AG20443 (cell line): ENCODE results near the gene MYO1H.
"Not testable (repeated sequence)": the region's sequence is repeated elsewhere in the genome, so short reads cannot be mapped to it uniquely, and the experiment has no call there.

Experiments
- DNase-seq: peaks from one replicate; pipeline ENCODE4 v3.0.0; 2012; ENCODE audit warnings: low spot score, mixed read lengths

Gene MYO1H

GRCh38 chr12:109473526-109474270 lies 126.0 kb downstream of the MYO1H start:
- not testable (repeated sequence) for DNase-seq

DNA sequence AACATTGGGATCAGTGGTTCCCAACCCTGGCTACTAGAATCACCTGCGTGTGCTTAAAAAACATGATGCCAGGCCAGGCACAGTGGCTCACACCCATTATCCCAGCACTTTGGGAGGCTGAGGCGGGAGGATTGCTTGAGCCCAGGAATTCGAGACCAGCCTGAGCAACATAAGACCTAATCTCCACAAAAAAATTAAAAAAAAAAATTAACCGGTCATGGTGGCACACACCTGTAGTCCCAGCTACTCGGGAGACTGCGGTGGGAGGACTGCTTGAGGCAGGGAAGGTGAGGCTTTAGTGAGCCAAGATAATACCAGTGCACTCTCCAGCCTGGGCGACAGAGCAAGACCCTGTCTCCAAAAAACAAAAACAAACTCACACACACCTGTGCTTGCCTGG lies 127.4 kb downstream of the MYO1H start:
- no peak for DNase-seq

DNA sequence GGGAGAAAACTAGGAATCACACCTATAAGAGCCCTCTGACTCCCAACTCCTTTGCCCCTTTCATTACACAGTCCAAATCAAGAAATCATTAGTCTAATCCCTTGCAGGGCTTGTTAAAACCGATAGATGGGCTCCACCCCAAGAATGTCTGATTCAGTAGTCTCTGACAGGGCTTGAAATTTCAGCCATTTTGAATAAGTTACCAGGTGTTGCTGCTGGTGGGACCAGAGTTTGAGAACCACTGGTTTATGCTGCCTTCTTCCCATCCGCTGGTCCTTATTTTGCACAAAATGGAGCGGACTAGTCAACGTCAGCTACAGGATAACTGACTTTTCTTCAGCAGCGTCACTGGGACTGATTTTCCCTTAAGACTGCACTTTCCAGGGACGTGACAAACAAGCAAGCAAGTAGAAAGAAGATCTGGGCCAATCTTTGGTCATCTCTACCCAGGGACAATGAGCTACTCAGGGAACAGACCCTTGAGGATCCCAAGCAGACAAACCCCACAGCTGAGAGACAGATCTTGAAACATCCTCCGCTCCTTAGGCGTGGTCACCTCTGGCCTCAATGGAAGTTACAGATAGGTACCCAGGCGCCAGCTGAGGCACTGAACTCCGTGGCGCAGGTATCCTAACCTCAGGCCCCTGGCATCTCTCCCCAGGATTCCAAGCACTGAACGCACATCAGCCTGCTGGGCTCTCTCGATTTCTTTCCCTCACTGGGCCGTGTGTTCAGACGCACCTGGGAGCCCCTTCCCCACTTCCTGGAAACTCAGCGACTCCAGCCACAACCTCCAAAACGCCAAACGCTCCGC lies 128.5 kb downstream of the MYO1H start:
- DNase-seq = peak; percentile 22

DNA sequence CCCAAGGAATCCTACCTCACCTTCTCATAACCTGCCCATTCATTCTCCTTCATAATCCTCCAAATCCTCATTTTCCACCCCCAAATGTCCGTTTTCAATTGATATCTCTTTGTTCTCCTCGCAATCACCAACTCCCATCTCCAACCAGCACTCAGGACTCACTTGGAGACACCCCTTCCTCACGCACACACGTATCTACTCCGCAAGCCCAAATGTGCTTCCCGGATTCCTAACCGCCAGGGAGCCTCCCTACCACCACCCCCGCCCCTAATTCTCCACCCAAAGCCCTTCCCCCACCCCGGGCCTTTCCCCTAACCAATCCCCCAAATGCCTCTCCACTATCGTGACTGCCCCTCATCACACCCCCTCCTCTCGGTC lies 129.1 kb downstream of the MYO1H start:
- no peak for DNase-seq

GRCh38 chr12:109477185-109477962 lies 129.7 kb downstream of the MYO1H start, which contains the start of the genes KCTD10 and UBE3B:
Gene KCTD10 (minus strand): TSS chr12:109477300. CDS start chr12:109477262, 38 bp downstream.
Gene UBE3B (plus strand): TSS chr12:109477634. CDS start chr12:109483552, 5,918 bp downstream.
- DNase-seq = peak; percentile 97

GRCh38 chr12:109477963-109478315 lies 130.2 kb downstream of the MYO1H start:
- no peak for DNase-seq

DNA sequence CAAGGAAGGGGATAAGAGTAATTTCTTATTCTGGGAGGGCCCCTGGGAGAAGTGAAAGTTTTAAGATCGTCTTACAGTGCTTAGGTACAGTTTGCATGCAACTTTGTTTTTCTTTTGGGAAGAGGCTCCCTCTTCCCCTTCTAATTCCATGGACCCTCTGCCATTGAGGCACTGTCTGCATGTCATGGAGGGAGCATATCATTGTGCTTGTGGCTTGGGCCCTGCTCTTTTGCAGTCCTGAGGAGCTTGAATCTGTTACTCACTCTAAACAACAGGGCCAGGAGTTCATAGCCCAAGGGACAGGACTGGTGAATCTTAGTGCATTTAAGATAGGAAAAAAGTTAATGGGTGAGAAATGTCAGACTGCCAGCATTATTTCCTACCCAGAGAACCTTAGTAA lies 132.1 kb downstream of the MYO1H start:
- DNase-seq = no peak

- DNase-seq = no peak
Observed at GRCh38 chr12:109480356-109480755, 132.7 kb downstream of the MYO1H start.

DNA sequence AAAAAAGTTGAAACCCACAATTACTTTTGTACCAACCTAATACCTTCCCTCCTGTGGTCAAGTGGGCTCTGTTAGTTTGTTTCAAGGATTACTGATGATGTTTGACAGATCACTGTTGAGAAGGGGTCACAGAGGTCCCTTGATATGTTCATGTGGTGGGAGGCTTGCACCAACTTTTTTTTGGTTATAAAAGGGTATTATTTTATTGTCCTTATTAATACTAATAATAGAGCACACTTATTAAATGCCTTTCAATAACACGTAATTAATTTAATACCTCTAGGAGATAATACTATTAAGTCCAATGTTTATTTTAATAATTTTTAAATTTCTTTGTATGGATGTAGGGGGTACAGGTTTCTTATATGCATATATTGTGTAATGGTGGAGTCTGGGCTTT lies 134.2 kb downstream of the MYO1H start:
- DNase-seq = no peak

DNA sequence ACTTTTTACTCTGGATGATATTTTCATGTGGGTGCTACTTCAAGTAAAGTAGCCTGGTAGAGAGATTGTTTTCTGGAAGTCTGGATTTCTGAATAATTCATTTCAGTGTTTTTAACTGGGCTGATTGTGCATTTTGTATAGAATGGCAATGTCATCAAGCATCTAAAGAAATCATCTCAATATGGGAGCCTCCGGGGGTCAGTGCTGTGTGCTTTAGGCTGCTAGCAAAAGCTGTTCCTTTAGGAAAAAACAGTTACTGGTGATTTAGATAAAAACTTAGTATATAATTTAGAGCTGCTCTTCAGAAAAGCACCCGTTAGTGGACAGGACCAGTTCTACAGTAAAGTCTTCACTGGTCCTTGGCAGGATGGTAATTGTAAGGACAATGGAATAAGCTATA lies 134.8 kb downstream of the MYO1H start:
- no peak for DNase-seq

DNA sequence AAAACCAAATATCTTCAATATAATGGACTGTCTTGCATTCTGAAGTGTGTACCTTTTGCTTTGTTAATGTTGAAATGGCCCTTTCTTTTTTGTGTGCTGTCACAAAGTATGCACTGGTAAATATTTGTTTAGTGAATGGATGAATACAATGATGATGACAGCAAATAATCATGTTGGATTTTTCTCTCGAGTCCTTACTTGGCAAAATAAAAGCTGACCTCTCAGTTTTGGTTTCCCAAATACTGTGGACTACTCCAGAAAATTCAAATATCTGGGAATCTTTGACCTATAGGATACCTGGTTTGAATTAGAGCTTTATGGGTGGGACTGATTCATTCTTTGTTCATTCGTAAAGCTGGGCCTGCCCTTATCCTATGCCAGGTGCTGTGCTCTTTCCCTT lies 135.2 kb downstream of the MYO1H start:
- no peak for DNase-seq

GRCh38 chr12:109483346-109483745 lies 135.6 kb downstream of the MYO1H start:
- DNase-seq = no peak

GRCh38 chr12:109485201-109485600 lies 137.5 kb downstream of the MYO1H start:
- no peak for DNase-seq

DNA sequence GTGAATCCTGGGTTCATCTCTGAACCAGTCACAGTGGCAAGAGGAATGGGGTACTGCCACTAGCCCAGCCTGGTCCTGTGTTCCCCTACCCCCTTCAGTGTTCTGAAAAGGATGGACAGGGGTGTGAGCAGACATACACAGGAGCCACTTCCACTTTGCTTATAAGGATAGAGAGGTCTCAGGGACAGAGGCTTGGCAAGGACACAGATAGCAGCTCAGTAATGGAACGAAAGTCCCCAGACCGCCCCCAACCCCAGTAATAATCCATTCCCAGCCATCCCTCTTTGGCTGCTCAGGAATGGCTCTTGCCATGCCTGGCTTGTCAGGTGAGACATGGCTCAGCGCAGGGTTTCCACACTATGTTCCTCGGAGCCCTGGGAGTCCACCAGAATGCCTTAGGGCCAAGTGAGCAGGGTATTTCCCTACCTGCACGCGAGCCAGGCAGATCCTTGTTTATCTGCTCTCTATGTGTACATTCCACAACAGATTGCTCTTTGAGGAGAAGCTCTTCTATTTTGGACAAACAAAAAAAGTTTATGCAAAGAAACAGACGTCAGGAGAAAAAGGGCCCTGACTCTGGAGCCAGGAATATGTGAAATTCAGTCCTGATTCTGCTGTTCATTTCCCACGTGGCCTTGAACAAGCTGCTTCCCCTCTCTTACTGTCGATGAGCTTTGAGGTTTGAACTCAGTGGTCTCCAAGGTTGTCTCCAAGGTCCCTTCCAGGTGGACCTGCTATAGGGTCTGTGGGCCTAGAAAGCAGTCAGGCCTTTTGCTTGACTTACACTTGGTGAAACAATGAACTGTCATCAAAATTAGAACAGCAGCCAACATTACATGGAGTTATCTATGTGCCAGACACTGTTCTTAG lies 139.7 kb downstream of the MYO1H start:
- no peak for DNase-seq

DNA sequence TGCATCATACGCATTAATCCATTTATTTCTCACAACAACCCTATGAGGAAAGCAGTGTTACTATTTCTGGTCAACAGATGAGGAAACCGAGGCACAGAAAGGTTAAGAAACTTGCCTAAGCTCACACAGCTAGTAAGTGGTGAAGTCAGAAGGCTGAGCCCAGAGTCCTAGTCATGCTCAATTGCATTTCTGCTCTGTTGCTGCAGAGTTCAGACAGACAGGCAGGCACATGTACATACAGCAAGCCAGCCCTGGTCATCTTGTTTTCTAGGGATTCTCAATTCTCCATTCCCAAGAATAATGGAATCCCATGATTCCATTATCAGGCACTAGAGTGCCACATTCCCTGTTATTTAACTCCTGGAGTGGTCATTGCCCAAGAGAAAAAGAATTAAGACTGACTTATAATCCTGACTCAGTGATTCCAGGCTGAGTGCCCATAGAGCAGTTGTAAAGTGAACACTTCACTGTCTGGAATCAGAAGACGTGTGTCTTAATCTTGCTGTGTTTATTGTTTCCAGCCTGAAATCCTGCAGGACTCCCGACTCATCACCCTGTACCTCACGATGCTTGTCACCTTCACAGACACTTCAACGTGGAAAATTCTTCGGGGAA lies 140.5 kb downstream of the MYO1H start:
- peak; percentile 22 for DNase-seq

DNA sequence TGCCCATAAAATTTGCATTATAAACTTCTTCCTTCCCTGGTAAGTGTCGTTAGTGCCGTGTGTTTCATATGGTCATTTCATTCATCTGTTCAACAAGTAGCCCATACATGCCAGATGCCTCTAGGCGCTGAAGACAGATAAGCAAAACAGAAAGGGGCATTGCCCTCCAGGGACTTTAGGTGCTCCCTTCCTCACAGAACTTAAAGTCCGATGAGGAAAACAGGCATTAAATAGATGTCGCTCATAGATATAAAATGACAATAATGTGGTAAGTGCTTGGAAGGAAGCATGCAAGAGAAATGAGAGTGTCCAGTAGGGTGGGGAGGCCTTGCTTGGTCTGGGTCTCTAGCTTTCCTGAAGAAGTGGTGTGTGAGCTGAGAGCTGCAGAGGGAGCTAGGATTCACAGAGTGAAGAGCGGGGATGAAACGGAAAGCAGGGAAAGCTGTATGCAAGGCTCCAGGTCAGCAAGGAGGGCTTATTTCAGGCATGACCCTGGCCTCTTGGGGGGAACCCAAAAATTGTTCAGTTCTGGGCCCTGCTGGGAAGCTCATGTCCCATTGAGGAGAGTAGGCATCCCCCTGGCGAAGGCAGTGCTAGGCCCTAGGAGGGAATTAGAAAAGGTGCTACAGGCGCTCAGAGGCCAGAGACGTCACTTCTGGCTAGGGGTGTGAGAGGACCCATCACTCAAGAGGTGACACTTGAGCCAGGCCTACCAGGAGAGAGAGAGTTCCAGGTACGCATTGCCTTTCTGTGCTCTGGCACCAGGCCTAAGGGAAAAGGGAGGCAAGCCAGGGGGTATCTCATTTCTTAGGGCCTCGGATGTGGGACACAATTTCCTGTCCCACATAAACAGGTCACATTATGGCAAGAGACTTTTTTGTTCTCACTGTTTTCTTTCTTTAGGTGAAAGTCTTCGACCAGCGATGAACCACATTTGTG lies 141.6 kb downstream of the MYO1H start:
- no peak for DNase-seq

DNA sequence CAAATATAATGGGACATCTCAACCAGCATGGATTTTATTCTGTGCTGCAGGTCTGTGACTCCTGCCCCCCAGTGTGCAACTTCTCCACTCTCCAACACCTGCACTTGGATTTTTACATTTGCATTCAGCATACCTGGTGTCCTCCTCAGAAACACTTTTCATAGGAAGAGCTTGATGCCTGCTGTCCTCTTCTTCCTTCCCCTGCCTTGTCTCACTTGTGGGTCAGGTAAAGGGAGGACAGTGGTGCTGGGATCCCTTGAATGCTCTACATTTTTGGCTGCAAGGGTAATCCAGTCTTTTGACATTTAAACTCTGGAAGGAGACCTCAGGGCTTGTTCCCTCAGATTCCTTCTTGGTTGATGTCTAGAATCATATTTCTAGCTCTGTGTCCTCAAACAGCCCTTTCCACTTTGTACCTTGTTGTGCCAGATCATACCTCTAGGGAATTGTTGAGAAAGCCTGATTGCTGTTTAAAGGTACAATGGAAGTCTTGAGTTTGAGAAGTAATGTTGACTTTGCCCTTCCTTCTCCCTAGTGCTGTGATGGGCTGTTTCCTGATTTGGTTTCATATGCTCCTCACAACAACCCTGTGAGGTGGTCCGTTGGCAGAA lies 142.4 kb downstream of the MYO1H start:
- no peak for DNase-seq

DNA sequence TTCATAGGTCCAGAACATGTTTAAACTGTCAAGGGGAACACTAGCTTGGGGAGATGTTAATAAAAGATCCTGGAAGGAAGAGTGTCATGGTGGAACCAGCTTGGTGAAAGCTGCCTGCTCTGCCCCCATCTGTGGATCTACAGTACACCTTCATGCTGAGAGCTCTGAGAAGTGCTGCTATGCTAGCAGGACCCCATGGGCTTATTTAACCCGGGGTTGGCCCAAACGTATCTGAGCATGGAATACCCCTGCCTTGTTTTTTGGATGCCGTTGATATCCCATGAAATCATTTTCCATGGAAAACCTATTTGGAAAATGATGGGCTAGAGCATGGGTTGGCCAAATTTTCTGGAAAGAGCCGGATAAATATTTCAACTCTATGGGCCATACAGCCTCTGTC lies 144.0 kb downstream of the MYO1H start:
- no peak for DNase-seq

- no peak for DNase-seq
Observed at GRCh38 chr12:109492371-109492770, 144.7 kb downstream of the MYO1H start.

DNA sequence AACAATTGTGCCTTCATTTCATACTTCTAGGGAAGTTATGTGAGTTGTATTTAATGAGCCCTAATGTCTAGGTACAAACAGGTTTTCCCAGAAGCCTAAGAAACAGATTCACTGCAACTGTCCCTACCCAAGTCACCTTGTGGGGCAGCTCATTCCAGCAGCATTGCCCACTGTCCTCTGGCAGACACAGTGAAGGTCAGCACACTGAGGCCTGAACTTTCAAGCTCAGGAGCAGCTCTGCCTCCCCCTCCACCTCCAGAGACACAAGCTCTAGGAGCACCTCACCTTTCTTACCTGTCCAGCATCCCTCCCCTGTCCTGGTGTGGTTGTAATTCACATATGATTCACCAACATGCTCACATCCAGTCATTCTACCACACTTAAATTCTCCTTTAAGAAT lies 145.4 kb downstream of the MYO1H start:
- DNase-seq = no peak
